PC-9 (cell line): Measurements from ENCODE around the gene NUBPL. TPM values are rescaled to one million over a fixed set of nuclear protein-coding genes. Genes with fewer than 3 reads are reported as not detected.
A peak's percentile ranks its signal among the peaks of the same experiment; 100 is the strongest.

Experiments
- BruUV-seq: library from RNA; stranded (reverse); fragments of 400-500 nt; replicated peaks from 2 replicates; lab custom pipeline; 2021; lab: Mats Ljungman, UMichigan
- CTCF ChIA-PET: fragments of 300-600 bp; sonication (Branson Sonifier 250); formaldehyde crosslinking; loops from one replicate; lab custom pipeline; 2022; ENCODE audit warnings: antibody characterized with exemption; lab: Charles Lee
- POLR2A ChIA-PET: fragments of 300-600 bp; sonication (Branson Sonifier 250); formaldehyde crosslinking; loops from one replicate; lab custom pipeline; 2022; ENCODE audit warnings: antibody characterized with exemption; ENCODE audit not compliant: unreplicated experiment; lab: Charles Lee
- DNase-seq, 2 experiments: peaks; one replicate each; pipeline versions ENCODE4 v3.0.0 to v3.0.0-alpha.2; 2015 to 2022; ENCODE audit warnings: mixed read lengths in 1 of 2
- H2AFZ ChIP-seq: fragments of 200-600 bp; sonication (generic); 2 replicates; pipeline ENCODE4 v1.8.1; 2017; ENCODE audit warnings: antibody characterized with exemption
- H3F3A ChIP-seq: fragments of 200-600 bp; sonication (generic); 2 replicates; pipeline ENCODE4 v1.8.1; 2017; ENCODE audit warnings: antibody characterized with exemption, mild to moderate bottlenecking, low read depth; ENCODE audit not compliant: insufficient read depth
- H3K27ac ChIP-seq: fragments of 200-600 bp; sonication (generic); 2 replicates; pipeline ENCODE4 v1.6.1; 2016; ENCODE audit warnings: mixed run types
- H3K27me3 ChIP-seq: fragments of 200-600 bp; sonication (generic); 2 replicates; pipeline ENCODE4 v1.6.1; 2016; ENCODE audit warnings: low read depth, mixed run types; ENCODE audit not compliant: insufficient read depth
- H3K36me3 ChIP-seq: fragments of 200-600 bp; sonication (generic); 2 replicates; pipeline ENCODE4 v1.6.1; 2016; ENCODE audit warnings: low read depth, mixed run types
- H3K4me1 ChIP-seq: fragments of 200-600 bp; sonication (generic); replicated peaks from 2 replicates; pipeline ENCODE4 v1.6.1; 2016; ENCODE audit warnings: mixed run types; ENCODE audit not compliant: insufficient read depth
- H3K4me2 ChIP-seq: fragments of 200-600 bp; sonication (generic); 2 replicates; pipeline ENCODE4 v1.6.1; 2017; ENCODE audit warnings: mixed run types
- H3K4me3 ChIP-seq: fragments of 200-600 bp; sonication (generic); 2 replicates; pipeline ENCODE4 v1.6.1; 2016; ENCODE audit warnings: mixed run types
- H3K79me2 ChIP-seq: fragments of 200-600 bp; sonication (generic); 2 replicates; pipeline ENCODE4 v1.6.1; 2017; ENCODE audit warnings: low read depth, mixed run types
- H3K9me2 ChIP-seq: fragments of 200-600 bp; sonication (generic); 2 replicates; pipeline ENCODE4 v1.8.1; 2017; ENCODE audit warnings: mild to moderate bottlenecking; ENCODE audit not compliant: insufficient read depth
- H3K9me3 ChIP-seq: fragments of 200-600 bp; sonication (generic); 2 replicates; pipeline ENCODE4 v1.8.1; 2016; ENCODE audit warnings: low read depth; ENCODE audit not compliant: insufficient read depth
- H4K20me1 ChIP-seq: fragments of 200-600 bp; sonication (generic); 2 replicates; pipeline ENCODE4 v1.8.1; 2017; ENCODE audit not compliant: insufficient read depth
- EZH2 ChIP-seq: fragments of 200-600 bp; sonication (generic); IDR thresholded peaks from 2 replicates; pipeline ENCODE4 v1.8.0; 2017; ENCODE audit warnings: antibody characterized with exemption, low read depth
- intact Hi-C: fragments of 100-400 bp; cut with micrococcal nuclease; formaldehyde crosslinking; loops from one replicate; pipeline ENCODE4 v1.10.0; 2022; ENCODE audit not compliant: unreplicated experiment
- total RNA-seq: library from RNA; stranded (reverse); gene quantifications from 2 replicates; pipeline ENCODE4 v1.2.3, GENCODE V29; 2021
- TF ChIP-seq, protein P1 (sequence below): fragments of 200-600 bp; sonication (generic); conservative IDR thresholded peaks from 2 replicates; pipeline ENCODE4 v1.6.1; 2017; ENCODE audit warnings: mixed run types, antibody characterized with exemption, mild to moderate bottlenecking, moderate library complexity

Gene NUBPL
- total RNA-seq, 1 experiment from 2014 or later, result 14.6 TPM

DNA sequence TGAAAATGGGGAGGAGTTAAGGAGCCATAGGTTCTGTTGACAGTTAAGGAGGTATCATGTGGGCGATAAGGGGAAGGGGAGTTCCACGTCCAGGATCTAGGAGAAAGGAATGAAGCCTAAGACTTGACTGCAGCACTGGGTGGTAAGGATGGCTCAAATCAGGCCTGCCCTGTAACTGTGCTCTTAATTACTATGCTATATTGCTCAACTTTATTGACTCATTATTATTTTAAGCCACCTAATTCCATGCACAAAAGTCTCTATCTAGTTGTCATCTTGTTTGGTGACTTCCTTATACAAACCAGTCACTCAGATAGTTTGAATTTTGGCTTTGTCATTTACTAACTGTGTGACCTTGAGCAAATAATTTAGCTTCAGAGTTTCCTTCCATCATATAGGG lies 273.8 kb downstream of the NUBPL start:
- Histone ChIP-seq H3K4me3 (no peak overlapping the region), H3K4me1 (peaks cover 11% of the 10 kb centered on the region; the same call in 1 of the 2 replicates), H3K79me2 (no peaks in the 10 kb centered on the region), H3K4me2 (no peak overlapping the region), H3K36me3 (no peaks in the 10 kb centered on the region), H3K27ac (no peak overlapping the region), H3K9me3 (no peaks in the 10 kb centered on the region), H3F3A (no peaks in the 10 kb centered on the region), H3K9me2 (no peaks in the 10 kb centered on the region), H3K27me3 (no peaks in the 10 kb centered on the region), H4K20me1 (no peaks in the 10 kb centered on the region), H2AFZ (no peak overlapping the region)
- intact Hi-C loops, result no loop called here
- CTCF ChIA-PET, result no interaction called here
- POLR2A ChIA-PET, result no interaction called here
- TF ChIP-seq EZH2, result no peak
- TF ChIP-seq, protein P1, sequence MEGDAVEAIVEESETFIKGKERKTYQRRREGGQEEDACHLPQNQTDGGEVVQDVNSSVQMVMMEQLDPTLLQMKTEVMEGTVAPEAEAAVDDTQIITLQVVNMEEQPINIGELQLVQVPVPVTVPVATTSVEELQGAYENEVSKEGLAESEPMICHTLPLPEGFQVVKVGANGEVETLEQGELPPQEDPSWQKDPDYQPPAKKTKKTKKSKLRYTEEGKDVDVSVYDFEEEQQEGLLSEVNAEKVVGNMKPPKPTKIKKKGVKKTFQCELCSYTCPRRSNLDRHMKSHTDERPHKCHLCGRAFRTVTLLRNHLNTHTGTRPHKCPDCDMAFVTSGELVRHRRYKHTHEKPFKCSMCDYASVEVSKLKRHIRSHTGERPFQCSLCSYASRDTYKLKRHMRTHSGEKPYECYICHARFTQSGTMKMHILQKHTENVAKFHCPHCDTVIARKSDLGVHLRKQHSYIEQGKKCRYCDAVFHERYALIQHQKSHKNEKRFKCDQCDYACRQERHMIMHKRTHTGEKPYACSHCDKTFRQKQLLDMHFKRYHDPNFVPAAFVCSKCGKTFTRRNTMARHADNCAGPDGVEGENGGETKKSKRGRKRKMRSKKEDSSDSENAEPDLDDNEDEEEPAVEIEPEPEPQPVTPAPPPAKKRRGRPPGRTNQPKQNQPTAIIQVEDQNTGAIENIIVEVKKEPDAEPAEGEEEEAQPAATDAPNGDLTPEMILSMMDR, result no peak
- no TSS peak for BruUV-seq
- no peak for DNase-seq

DNA sequence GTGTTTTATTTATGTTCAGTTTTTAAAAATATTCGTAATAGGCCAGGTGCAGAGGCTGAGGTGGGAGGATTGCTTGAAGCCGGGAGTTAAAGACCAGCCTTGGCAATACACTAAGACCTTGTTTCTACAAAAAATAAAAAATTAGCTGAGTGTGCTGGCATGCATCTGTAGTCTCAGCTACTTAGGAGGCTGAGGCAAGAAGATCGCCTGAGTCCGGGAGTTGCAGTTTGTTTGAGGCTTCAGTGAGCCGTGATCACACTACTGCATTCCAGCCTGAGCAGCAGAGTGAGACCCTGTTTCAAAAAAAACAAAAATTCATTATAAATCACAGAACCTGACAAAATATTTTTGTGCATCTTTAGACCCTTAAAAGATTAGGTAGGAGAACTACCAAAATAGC lies 275.8 kb downstream of the NUBPL start:
- no peak for DNase-seq
- H3K27ac ChIP-seq, result no peak overlapping the region
- no peaks in the 10 kb centered on the region for H3F3A ChIP-seq
- ChIA-PET POLR2A (no interaction called here), CTCF (no interaction called here)
- no peak for TF ChIP-seq EZH2
- TF ChIP-seq, protein P1, result no peak
- H2AFZ ChIP-seq, result no peak overlapping the region
- H3K79me2 ChIP-seq, result no peaks in the 10 kb centered on the region
- H3K36me3 ChIP-seq, result no peaks in the 10 kb centered on the region
- no peaks in the 10 kb centered on the region for H3K9me2 ChIP-seq
- H3K4me3 ChIP-seq, result no peak overlapping the region
- no peaks in the 10 kb centered on the region for H4K20me1 ChIP-seq
- peaks cover 11% of the 10 kb centered on the region; the same call in 1 of the 2 replicates for H3K4me1 ChIP-seq
- no peaks in the 10 kb centered on the region for H3K9me3 ChIP-seq
- H3K4me2 ChIP-seq, result no peak overlapping the region
- no peaks in the 10 kb centered on the region for H3K27me3 ChIP-seq
- no TSS peak for BruUV-seq
- intact Hi-C loops, result no loop called here

GRCh38 chr14:31842899-31843298 lies 281.7 kb downstream of the NUBPL start:
- intact Hi-C loops, result no loop called here
- no peaks in the 10 kb centered on the region for H3K27me3 ChIP-seq
- H3K9me2 ChIP-seq, result no peaks in the 10 kb centered on the region
- no peak for DNase-seq
- no TSS peak for BruUV-seq
- TF ChIP-seq EZH2, result no peak
- TF ChIP-seq, protein P1, result no peak
- H4K20me1 ChIP-seq, result no peaks in the 10 kb centered on the region
- no peak overlapping the region for H3K4me2 ChIP-seq
- ChIA-PET POLR2A (interaction anchor here (0.6 kb wide), 1 partner anchor 127 kb away, joined by 3 read pairs; no protein-coding TSS in a partner anchor), CTCF (no interaction called here)
- peaks cover 10% of the 10 kb centered on the region for H3K4me1 ChIP-seq
- no peak overlapping the region for H3K4me3 ChIP-seq
- no peaks in the 10 kb centered on the region for H3K79me2 ChIP-seq
- H3K9me3 ChIP-seq, result no peaks in the 10 kb centered on the region
- no peaks in the 10 kb centered on the region; the same call in 1 of the 2 replicates for H3F3A ChIP-seq
- no peaks in the 10 kb centered on the region for H3K36me3 ChIP-seq
- 0 out of 2 replicates have a peak overlapping the region, but pooled peaks have one; percentile 39 for H3K27ac ChIP-seq
- no peak overlapping the region for H2AFZ ChIP-seq
